ENCODE results near the gene ARHGAP28.
A peak's percentile ranks its signal among the peaks of the same experiment; 100 is the strongest.
"Not testable (repeated sequence)": the region's sequence is repeated elsewhere in the genome, so short reads cannot be mapped to it uniquely, and the experiment has no call there.

The ARHGAP28 gene

DNA sequence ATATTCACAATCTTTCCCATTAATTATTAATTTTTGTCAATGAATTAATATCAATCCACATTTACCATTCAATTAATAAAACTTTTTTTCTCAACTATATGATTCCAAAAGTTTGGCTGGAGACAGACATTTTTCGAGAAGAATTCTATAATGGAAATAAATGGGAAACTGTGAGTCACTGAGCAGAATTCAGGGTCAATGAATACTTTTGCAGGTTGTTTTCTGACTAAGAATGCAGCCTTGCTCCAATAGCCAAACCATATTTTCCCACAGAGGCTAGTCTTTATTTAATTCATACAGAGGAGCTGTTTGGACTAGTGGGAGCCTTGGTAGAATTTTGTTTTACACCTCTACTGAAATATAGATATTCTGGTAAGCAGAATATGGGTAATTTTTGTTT is 82.3 kb downstream of the ARHGAP28 start:
- no peak for DNase-seq (ENCODE audit: low read depth in 2 of 2)
- TF ChIP-seq, protein P1, sequence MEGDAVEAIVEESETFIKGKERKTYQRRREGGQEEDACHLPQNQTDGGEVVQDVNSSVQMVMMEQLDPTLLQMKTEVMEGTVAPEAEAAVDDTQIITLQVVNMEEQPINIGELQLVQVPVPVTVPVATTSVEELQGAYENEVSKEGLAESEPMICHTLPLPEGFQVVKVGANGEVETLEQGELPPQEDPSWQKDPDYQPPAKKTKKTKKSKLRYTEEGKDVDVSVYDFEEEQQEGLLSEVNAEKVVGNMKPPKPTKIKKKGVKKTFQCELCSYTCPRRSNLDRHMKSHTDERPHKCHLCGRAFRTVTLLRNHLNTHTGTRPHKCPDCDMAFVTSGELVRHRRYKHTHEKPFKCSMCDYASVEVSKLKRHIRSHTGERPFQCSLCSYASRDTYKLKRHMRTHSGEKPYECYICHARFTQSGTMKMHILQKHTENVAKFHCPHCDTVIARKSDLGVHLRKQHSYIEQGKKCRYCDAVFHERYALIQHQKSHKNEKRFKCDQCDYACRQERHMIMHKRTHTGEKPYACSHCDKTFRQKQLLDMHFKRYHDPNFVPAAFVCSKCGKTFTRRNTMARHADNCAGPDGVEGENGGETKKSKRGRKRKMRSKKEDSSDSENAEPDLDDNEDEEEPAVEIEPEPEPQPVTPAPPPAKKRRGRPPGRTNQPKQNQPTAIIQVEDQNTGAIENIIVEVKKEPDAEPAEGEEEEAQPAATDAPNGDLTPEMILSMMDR (IDR thresholded peaks at IDR 0.05; ENCODE audit: low read depth, low read length) = no peak

DNA sequence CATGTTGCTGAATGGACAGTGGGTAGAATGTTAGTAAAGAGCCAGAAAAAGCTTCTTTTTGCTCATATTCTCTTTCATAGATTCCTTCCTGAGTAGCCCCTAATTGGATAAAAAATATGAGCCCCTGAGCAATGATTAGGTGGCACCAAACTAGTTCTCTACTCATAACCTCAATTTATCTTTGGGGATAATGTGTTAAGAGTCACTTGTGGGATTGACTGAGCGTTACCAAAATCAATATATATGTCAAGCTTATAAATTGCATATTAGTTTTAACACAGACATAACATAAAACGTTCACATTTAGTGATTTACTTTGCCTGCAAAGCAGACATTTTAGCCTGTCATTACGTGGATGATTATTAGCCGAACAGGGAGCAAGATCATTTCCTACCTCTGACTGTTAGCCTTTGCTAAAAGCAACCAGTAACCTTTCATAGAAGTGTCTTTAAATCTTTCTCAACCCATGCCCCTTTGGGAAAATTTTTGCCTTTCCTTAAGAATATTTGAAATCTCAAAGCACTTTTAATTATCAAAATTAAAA is 85.4 kb downstream of the ARHGAP28 start:
- no peak overlapping the region for H3K4me3 ChIP-seq (replicated peaks in 1 of 2; ENCODE audit: low read depth in 2 of 2, low read length in 2 of 2)
- no peak for DNase-seq (ENCODE audit: low read depth in 2 of 2)
- TF ChIP-seq, protein P1 (IDR thresholded peaks at IDR 0.05; ENCODE audit: low read depth, low read length) = no peak

More for the DNA sequence above, 82.3 kb downstream of the ARHGAP28 start:
- H3K4me3 ChIP-seq (replicated peaks in 1 of 2; ENCODE audit: low read depth in 2 of 2, low read length in 2 of 2) = no peak overlapping the region

DNA sequence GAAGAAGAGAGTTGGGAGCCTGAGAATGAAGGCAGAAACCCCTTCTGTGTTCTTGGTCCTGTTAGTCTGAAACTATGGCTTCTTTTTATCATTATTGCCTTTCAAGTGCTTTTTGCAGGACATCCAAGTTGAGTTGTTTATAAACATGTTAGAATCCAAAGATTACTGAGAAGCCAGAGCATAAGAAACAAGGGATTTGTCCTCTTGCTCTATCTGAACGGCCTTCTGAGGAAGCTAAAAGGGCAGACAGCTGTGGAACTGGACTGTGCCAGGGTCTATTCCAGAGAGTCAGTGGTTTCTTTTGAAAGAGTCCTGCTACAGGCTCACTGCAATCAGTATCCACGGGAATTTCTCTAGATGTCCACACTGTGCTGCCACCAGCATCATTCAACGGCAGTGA is 86.6 kb downstream of the ARHGAP28 start:
- no peak overlapping the region for H3K4me3 ChIP-seq (replicated peaks in 1 of 2; ENCODE audit: low read depth in 2 of 2, low read length in 2 of 2)
- no peak for DNase-seq (ENCODE audit: low read depth in 2 of 2)
- TF ChIP-seq, protein P1 (IDR thresholded peaks at IDR 0.05; ENCODE audit: low read depth, low read length) = no peak

DNA sequence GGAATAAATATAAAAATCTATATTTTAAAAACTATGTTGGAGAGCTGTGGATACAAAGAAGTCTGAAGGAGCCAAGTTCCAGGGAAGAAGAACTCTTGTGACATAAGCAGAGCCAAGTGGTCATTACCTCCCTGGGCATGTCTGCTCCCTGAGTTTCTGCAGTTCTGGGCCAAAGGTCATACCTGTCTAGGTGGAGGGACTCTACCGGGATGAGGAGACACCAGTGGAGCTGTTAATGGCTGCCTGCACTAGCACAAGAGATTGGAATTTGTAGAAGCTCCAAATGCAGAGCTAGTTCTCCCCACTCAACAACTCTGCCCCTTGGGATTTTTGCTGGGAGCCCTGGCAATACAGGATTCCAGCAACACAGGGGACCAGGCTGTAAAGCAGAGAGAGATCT is 89.8 kb downstream of the ARHGAP28 start:
- DNase-seq (ENCODE audit: low read depth in 2 of 2) = no peak
- H3K4me3 ChIP-seq (replicated peaks in 1 of 2; ENCODE audit: low read depth in 2 of 2, low read length in 2 of 2) = no peak overlapping the region
- TF ChIP-seq, protein P1 (IDR thresholded peaks at IDR 0.05; ENCODE audit: low read depth, low read length) = no peak

DNA sequence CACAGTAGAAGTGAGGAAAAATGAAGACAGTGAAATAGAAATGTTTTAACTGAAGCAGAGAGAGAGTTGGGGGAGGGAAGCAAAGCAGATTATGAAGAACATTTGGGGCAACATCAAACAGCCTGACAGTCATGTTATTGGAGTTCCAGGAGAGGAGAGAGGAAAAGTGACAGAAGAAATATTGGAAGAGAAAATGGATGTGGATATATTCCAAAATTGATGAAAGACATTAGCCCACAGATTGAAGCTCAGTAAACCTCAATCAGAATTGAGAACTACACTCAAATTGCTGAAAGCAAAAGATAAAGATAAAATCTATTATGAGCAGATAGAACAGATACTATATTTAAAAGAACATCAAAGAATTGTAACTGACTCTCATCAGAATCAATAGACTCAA is 90.8 kb downstream of the ARHGAP28 start:
- DNase-seq (ENCODE audit: low read depth in 2 of 2) = no peak

DNA sequence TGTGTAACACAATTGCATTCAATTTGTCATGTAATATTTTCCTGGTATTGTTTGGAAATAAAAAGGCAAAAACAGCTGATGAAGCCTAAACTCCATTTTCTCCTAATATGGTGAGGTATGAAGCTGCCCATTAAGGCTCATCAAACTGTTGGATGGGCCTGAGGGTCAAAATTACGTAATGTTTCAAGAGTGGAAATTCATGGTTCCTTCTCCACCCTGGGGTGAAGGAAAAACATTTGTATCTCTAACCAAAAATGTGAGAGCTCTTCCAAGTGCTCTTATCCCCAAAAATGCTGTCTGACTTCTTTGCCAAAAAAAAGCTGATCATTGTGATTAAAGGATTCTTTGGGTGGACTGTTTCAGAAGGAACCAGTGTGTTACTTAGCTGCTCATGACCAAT is 91.8 kb downstream of the ARHGAP28 start:
- no peak overlapping the region for H3K4me3 ChIP-seq (replicated peaks in 1 of 2; ENCODE audit: low read depth in 2 of 2, low read length in 2 of 2)
- TF ChIP-seq, protein P1 (IDR thresholded peaks at IDR 0.05; ENCODE audit: low read depth, low read length) = no peak
- peak in 1 of 2 donors; percentile 6 for DNase-seq (ENCODE audit: low read depth in 2 of 2)

More for the DNA sequence above, 90.8 kb downstream of the ARHGAP28 start:
- no peak overlapping the region for H3K4me3 ChIP-seq (replicated peaks in 1 of 2; ENCODE audit: low read depth in 2 of 2, low read length in 2 of 2)
- TF ChIP-seq, protein P1 (IDR thresholded peaks at IDR 0.05; ENCODE audit: low read depth, low read length) = no peak

DNA sequence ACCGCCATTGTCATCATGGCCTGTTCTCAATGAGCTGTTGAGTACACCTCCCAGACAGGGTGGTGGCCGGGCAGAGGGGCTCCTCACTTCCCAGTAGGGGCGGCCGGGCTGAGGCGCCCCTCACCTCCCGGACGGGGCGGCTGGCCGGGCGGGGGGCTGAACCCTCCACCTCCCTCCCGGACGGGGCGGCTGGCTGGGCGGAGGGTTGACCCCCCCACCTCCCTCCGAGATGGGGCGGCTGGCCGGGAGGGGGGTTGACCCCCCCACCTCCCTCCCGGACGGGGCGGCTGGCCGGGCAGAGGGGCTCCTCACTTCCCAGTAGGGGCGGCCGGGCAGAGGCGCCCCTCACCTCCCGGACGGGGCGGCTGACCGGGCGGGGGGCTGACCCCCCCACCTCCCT is 97.6 kb downstream of the ARHGAP28 start:
- not testable (repeated sequence) for H3K4me3 ChIP-seq (replicated peaks in 1 of 2; ENCODE audit: low read depth in 2 of 2, low read length in 2 of 2); DNase-seq (ENCODE audit: low read depth in 2 of 2)

DNA sequence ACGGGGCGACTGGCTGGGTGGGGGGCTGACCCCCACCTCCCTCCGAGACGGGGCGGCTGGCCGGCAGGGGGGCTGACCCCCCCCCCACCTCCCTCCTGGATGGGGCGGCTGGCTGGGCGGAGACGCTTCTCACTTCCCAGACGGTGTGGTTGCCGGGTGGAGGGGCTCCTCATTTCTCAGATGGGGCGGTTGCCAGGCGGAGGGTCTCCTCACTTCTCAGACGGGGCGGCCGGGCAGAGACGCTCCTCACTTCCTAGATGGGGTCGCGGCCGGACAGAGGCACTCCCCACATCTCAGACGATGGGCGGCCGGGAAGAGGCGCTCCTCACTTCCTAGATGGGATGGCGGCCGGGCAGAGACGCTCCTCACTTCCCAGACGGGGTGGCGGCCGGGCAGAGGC is 98.0 kb downstream of the ARHGAP28 start:
- not testable (repeated sequence) for DNase-seq (ENCODE audit: low read depth in 2 of 2)

More for the DNA sequence above, 98.0 kb downstream of the ARHGAP28 start:
- not testable (repeated sequence) for H3K4me3 ChIP-seq (replicated peaks in 1 of 2; ENCODE audit: low read depth in 2 of 2, low read length in 2 of 2)

All from cardiac fibroblast (primary cell).